Measurements from ENCODE around the gene PRPF18. TPM values are rescaled to one million over a fixed set of nuclear protein-coding genes. Genes with fewer than 3 reads are reported as not detected.
"Not testable (repeated sequence)": the region's sequence is repeated elsewhere in the genome, so short reads cannot be mapped to it uniquely, and the experiment has no call there.

PRPF18 gene
- total RNA-seq, result 10 to 100 TPM; 19.8 to 42.4 (median 32.3) TPM

- peaks cover 0 to 4% (median 0%) of the 10 kb centered on the region in 4 donors for H3K36me3 ChIP-seq
- H3K4me1 ChIP-seq, result peaks cover 3 to 20% (median 10%) of the 10 kb centered on the region in 4 donors
- in situ Hi-C loops (cut with MboI; ENCODE audit: low pct_ligation_motif_present in 1 of 4, low pct_unique_long_range_greater_than_20kb in 1 of 4, low sequenced_read_pairs in 3 of 4), result no loop called here
- WGBS, 2 donors (ENCODE audit: low coverage in 1 of 2), result 0 to 1% methylated on average over 1 to 38 of the region's 38 CpGs
- peaks cover 23% of the 10 kb centered on the region for H3K27me3 ChIP-seq
- DNase-seq, result peak; percentile 94
- TF ChIP-seq POLR2AphosphoS5 (IDR thresholded peaks at IDR 0.05), result peak in 2 of 3 donors; percentile 34 to 56
- TF ChIP-seq CTCF (IDR thresholded peaks at IDR 0.05), result peak; percentile 89 to 97 (median 93)
- no peak for TF ChIP-seq EP300 (IDR thresholded peaks at IDR 0.05; ENCODE audit: low read depth)
- peak; percentile 40 for TF ChIP-seq POLR2A (IDR thresholded peaks at IDR 0.05)
- peak within 1 kb of the TSS; percentile 44 to 83 (median 68) for H3K27ac ChIP-seq
- H3K4me3 ChIP-seq, result peak within 1 kb of the TSS; percentile 78 to 96 (median 87)
- H3K9me3 ChIP-seq, result no peaks in the 10 kb centered on the region
- intact Hi-C loops (cut with DNase I; ENCODE audit: low total_unique reads), result no loop called here
These were observed at the start of gene PRPF18 for GRCh38 chr10:13586676-13587355. PRPF18 (plus strand) TSS chr10:13586965; CDS start chr10:13587087, 122 bp downstream.

- WGBS, 2 donors (ENCODE audit: low coverage in 1 of 2), result 67 to 68% methylated on average over 9 of the region's 9 CpGs
- H3K27me3 ChIP-seq, result peaks cover 14% of the 10 kb centered on the region
- DNase-seq; H3K27ac ChIP-seq; H3K4me1 ChIP-seq; intact Hi-C loops (cut with DNase I; ENCODE audit: low total_unique reads); H3K9me3 ChIP-seq; H3K4me3 ChIP-seq; H3K36me3 ChIP-seq: not testable (repeated sequence)
- in situ Hi-C loops (cut with MboI; ENCODE audit: low pct_ligation_motif_present in 1 of 4, low pct_unique_long_range_greater_than_20kb in 1 of 4, low sequenced_read_pairs in 3 of 4), result loop anchor here in 1 of 4 donors (25.0 kb wide), 1 partner anchor 176 kb away; no protein-coding TSS in a partner anchor
These were observed 48.8 kb upstream of the PRPF18 start for GRCh38 chr10:13537985-13538384.

GRCh38 chr10:13542533-13542932 lies 44.2 kb upstream of the PRPF18 start:
- Histone ChIP-seq H3K36me3 (no peaks in the 10 kb centered on the region), H3K4me1 (no peaks in the 10 kb centered on the region), H3K4me3 (no peak overlapping the region), H3K9me3 (no peaks in the 10 kb centered on the region), H3K27ac (no peak overlapping the region), H3K27me3 (peaks cover 17% of the 10 kb centered on the region)
- intact Hi-C loops (cut with DNase I; ENCODE audit: low total_unique reads) (no loop called here), in situ Hi-C loops (cut with MboI; ENCODE audit: low pct_ligation_motif_present in 1 of 4, low pct_unique_long_range_greater_than_20kb in 1 of 4, low sequenced_read_pairs in 3 of 4) (loop anchor here in 1 of 4 donors (25.0 kb wide), 1 partner anchor 180 kb away; no protein-coding TSS in a partner anchor)
- DNase-seq, result no peak
- 76 to 84% methylated on average over 4 to 5 of the region's 5 CpGs for WGBS, 2 donors (ENCODE audit: low coverage in 1 of 2)
- TF ChIP-seq CTCF (IDR thresholded peaks at IDR 0.05) (no peak), POLR2A (IDR thresholded peaks at IDR 0.05) (no peak), POLR2AphosphoS5 (IDR thresholded peaks at IDR 0.05) (no peak), EP300 (IDR thresholded peaks at IDR 0.05; ENCODE audit: low read depth) (no peak)

GRCh38 chr10:13550802-13551201 lies 36.0 kb upstream of the PRPF18 start:
- H3K36me3 ChIP-seq, result no peaks in the 10 kb centered on the region
- H3K27me3 ChIP-seq, result no peaks in the 10 kb centered on the region
- no peak overlapping the region for H3K27ac ChIP-seq
- no peaks in the 10 kb centered on the region for H3K4me1 ChIP-seq
- DNase-seq, result no peak
- in situ Hi-C loops (cut with MboI; ENCODE audit: low pct_ligation_motif_present in 1 of 4, low pct_unique_long_range_greater_than_20kb in 1 of 4, low sequenced_read_pairs in 3 of 4) (no loop called here), intact Hi-C loops (cut with DNase I; ENCODE audit: low total_unique reads) (no loop called here)
- 71 to 81% methylated on average over 1 to 2 of the region's 2 CpGs for WGBS, 2 donors (ENCODE audit: low coverage in 1 of 2)
- no peaks in the 10 kb centered on the region for H3K9me3 ChIP-seq
- TF ChIP-seq CTCF (IDR thresholded peaks at IDR 0.05) (no peak), POLR2A (IDR thresholded peaks at IDR 0.05) (no peak), POLR2AphosphoS5 (IDR thresholded peaks at IDR 0.05) (no peak), EP300 (IDR thresholded peaks at IDR 0.05; ENCODE audit: low read depth) (no peak)
- no peak overlapping the region for H3K4me3 ChIP-seq
